Parathyroid adenoma (tissue), 2 donors: ENCODE results near the gene MYOM3.

Experiments
- H2AFZ ChIP-seq: fragments of 300-600 bp; sonication (generic); one replicate; pipeline ENCODE4 v1.7.0; 2017; ENCODE audit warnings: antibody characterized with exemption, mild to moderate bottlenecking
- H3K27ac ChIP-seq: fragments of 300-600 bp; sonication (generic); one replicate; pipeline ENCODE4 v1.7.0; 2017
- H3K27me3 ChIP-seq: fragments of 300-600 bp; sonication (generic); one replicate; pipeline ENCODE4 v1.7.0; 2017; ENCODE audit warnings: low read length; ENCODE audit not compliant: control insufficient read depth, insufficient read depth
- H3K36me3 ChIP-seq: fragments of 300-600 bp; sonication (generic); one replicate; pipeline ENCODE4 v1.7.0; 2017; ENCODE audit warnings: low read length; ENCODE audit not compliant: control insufficient read depth, insufficient read depth
- H3K4me1 ChIP-seq: fragments of 300-600 bp; sonication (generic); one replicate; pipeline ENCODE4 v1.7.0; 2017; ENCODE audit warnings: control low read depth
- H3K4me2 ChIP-seq: fragments of 300-600 bp; sonication (generic); one replicate; pipeline ENCODE4 v1.7.0; 2017; ENCODE audit warnings: low read length
- H3K4me3 ChIP-seq: fragments of 300-600 bp; sonication (generic); one replicate; pipeline ENCODE4 v1.7.0; 2017; ENCODE audit warnings: low read depth, low read length
- H3K79me2 ChIP-seq: fragments of 300-600 bp; sonication (generic); one replicate; pipeline ENCODE4 v1.7.0; 2017; ENCODE audit warnings: control low read depth
- H3K9ac ChIP-seq: fragments of 300-600 bp; sonication (generic); one replicate; pipeline ENCODE4 v1.7.0; 2017; ENCODE audit warnings: mild to moderate bottlenecking
- H3K9me3 ChIP-seq: fragments of 300-600 bp; sonication (generic); one replicate; pipeline ENCODE4 v1.7.0; 2017; ENCODE audit warnings: low read length; ENCODE audit not compliant: control insufficient read depth
- CTCF ChIP-seq: fragments of 300-600 bp; sonication (generic); IDR thresholded peaks from one replicate; pipeline ENCODE4 v1.7.0; 2017; ENCODE audit warnings: antibody characterized with exemption, mild to moderate bottlenecking
- donor health status: primary hyperparathyroidism.

Gene MYOM3

DNA sequence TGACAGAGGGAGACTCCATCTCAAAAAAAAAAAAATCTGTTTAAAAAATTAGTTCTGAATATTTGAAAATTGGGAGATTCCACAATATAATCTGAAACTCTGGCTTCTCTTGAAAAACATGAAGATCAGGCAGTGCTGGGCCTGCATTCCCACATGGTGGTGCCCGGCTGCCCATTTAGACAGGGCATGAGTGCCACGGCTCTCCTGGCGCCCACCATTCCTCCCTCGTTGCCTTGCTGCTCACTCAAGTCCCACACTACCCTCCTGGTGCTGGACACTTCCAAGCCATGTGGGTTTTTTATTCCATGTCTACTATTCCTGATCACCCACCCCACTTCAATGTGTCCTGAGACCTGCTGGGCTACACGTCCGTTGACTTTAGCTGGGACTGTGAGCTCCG is 10.8 kb upstream of the MYOM3 start:
- Histone ChIP-seq H3K27me3 (no peaks in the 10 kb centered on the region), H3K4me3 (no peak overlapping the region), H3K79me2 (no peaks in the 10 kb centered on the region), H3K9ac (no peak overlapping the region), H3K27ac (no peak overlapping the region), H3K9me3 (no peaks in the 10 kb centered on the region), H3K36me3 (no peaks in the 10 kb centered on the region), H3K4me1 (no peaks in the 10 kb centered on the region), H3K4me2 (no peak overlapping the region), H2AFZ (no peak overlapping the region)
- TF ChIP-seq CTCF: no peak

DNA sequence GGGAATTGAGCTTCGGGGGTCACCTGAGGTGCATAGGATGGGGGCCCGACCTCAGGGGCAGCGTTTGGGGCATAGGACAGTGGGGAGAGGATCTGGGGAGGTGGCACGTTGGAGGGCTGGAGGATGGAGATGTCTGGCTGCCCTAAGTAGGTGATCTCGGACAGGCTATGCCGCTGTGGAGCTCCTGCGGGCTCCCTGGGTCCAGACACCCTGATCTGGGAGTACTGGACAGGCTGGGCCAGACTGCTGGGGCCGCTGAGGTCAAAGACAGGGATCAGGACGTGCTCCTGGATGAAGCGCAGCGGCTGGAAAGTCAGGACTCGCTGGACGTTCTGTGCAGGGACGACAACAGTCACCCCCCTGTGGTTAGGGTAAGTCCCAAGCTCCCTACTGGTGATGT is 9.5 kb upstream of the MYOM3 start:
- Histone ChIP-seq H2AFZ (no peak overlapping the region), H3K79me2 (no peaks in the 10 kb centered on the region), H3K4me1 (no peaks in the 10 kb centered on the region), H3K36me3 (no peaks in the 10 kb centered on the region), H3K27me3 (no peaks in the 10 kb centered on the region), H3K4me2 (no peak overlapping the region), H3K9ac (no peak overlapping the region), H3K27ac (no peak overlapping the region), H3K9me3 (no peaks in the 10 kb centered on the region), H3K4me3 (no peak overlapping the region)
- no peak for TF ChIP-seq CTCF

DNA sequence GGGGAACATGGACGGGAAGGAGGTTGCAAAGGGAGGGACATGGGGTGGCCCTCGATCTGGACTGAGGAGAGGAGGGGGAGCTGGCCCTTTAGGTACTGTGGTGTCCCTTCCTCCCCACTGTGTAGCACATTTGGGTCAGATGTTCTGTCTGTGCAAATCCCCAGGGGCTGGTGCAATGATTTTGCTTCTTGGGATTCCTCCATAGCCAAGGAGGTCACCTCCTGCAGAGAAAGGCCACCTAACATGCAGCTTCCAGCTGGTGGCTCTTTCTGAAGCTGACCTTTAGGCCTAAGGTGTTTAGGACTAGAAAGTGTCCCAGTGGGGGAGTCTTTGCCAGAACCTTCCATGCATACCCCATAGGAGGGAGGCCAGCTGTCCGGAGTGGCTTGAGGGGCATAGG is 9.0 kb upstream of the MYOM3 start:
- Histone ChIP-seq H3K27me3 (no peaks in the 10 kb centered on the region), H3K27ac (no peak overlapping the region), H3K9ac (no peak overlapping the region), H3K4me2 (no peak overlapping the region), H3K79me2 (no peaks in the 10 kb centered on the region), H2AFZ (no peak overlapping the region), H3K36me3 (no peaks in the 10 kb centered on the region), H3K9me3 (no peaks in the 10 kb centered on the region), H3K4me1 (no peaks in the 10 kb centered on the region), H3K4me3 (no peak overlapping the region)
- TF ChIP-seq CTCF: no peak

DNA sequence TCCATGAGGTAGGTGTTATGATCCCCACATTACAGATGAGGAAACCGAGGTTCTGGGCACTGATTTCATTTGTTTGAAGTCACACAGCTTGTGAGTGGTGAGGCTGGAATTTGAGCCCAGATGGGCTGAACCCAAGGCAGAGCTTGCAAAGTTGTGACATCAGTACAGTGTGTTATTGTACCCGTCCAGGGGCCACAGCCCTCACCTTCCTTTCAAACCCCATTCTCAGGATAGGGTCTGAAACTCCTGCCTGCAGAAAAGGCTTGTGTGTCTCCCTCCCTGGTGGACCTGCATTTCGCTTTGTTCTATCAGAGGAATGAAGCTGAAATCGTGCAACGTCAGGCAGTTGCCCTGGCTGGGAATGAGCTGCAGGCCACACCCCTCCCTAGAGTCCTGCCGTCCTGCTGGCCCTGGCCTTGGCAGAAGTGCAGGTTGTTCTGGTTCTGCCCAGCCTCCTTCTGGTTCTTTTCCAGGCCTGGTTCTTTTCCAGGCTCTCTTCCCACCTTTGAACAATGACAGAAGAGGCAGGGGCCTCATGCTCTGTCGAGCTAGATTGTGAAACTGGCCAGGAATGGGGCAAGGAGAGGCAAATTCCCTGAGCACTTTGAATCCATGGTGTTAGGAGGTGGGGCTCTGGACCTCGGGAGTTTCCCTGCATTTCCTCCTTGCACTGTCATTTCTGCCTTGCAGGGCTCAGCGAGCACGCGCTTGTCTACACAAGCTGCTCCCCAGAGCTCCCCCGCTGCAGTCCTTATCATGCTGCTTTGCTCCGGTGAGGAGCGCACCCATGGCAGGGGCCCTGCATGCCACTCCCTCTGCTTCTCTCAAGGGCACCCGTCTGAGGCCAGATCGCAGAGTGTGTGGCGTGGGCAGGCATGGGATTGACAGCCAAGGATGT is 8.2 kb upstream of the MYOM3 start:
- TF ChIP-seq CTCF: no peak
- Histone ChIP-seq H3K9ac (no peak overlapping the region), H3K27me3 (no peaks in the 10 kb centered on the region), H3K27ac (no peak overlapping the region), H3K4me2 (no peak overlapping the region), H3K36me3 (no peaks in the 10 kb centered on the region), H3K79me2 (no peaks in the 10 kb centered on the region), H2AFZ (peak overlapping the region; percentile 60), H3K9me3 (no peaks in the 10 kb centered on the region), H3K4me1 (no peaks in the 10 kb centered on the region), H3K4me3 (no peak overlapping the region)

- Histone ChIP-seq H2AFZ (no peak overlapping the region), H3K79me2 (no peaks in the 10 kb centered on the region), H3K9ac (no peak overlapping the region), H3K4me1 (no peaks in the 10 kb centered on the region), H3K36me3 (no peaks in the 10 kb centered on the region), H3K4me2 (no peak overlapping the region), H3K4me3 (no peak overlapping the region), H3K27me3 (no peaks in the 10 kb centered on the region), H3K9me3 (no peaks in the 10 kb centered on the region), H3K27ac (no peak overlapping the region)
- TF ChIP-seq CTCF: no peak
These were observed 7.5 kb upstream of the MYOM3 start for GRCh38 chr1:24119489-24119858.
